GM21447 (cell line): Measurements from ENCODE around the gene ADH1C.
"Not testable (repeated sequence)": the region's sequence is repeated elsewhere in the genome, so short reads cannot be mapped to it uniquely, and the experiment has no call there.

Experiments used
- ATAC-seq: cut with Tn5 transposase; IDR thresholded peaks from one replicate; pipeline ENCODE4 v1.9.1; 2021; ENCODE audit not compliant: unreplicated experiment

ADH1C gene

DNA sequence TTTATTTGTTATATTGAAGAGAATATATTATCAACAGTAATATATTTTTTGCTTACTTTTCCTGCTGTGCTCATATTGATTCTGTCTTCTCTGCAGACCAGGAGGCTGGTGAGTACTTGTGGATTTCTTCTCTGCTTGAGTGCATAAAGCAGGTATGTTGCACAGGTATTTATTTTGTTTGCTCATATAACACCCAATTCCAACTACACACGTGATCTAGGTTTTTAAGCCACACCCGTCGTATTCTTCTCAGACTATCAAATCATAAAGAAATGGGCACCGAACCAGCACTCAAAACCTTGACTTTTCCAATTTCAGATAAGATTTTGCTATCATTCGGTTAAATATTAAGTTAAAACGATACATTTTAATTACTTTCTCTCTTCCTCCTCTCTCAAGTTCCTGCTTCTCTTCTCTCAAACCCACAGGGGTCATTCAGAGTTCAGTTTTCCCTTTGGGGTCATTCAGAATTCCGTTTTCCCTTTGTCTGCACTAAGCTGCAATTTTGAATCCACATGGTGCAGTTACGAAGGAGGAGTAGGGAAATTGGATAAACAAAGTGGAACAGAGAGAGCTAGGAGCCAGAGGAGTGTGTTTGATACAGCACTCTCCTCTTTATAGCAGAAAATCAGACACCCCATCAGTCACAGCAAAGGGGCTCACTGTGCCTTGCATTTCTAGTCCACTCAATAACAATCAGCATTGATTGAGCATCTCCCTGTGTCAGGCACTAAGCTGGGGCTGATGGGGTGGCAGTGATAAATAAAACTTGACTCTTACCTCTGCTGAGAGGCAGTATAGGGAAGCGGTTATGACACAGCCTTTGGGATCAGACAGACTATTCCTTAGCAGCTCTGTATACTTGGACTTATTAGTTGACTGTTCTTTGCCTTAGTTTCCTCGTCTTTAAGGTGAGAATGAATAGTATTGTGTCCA lies at the start of gene ADH1C:
TSS of gene ADH1C (minus strand) at position 145 of the 936 bp plus-strand sequence. CDS start at position 74, 71 bp downstream.
- no peak for ATAC-seq

DNA sequence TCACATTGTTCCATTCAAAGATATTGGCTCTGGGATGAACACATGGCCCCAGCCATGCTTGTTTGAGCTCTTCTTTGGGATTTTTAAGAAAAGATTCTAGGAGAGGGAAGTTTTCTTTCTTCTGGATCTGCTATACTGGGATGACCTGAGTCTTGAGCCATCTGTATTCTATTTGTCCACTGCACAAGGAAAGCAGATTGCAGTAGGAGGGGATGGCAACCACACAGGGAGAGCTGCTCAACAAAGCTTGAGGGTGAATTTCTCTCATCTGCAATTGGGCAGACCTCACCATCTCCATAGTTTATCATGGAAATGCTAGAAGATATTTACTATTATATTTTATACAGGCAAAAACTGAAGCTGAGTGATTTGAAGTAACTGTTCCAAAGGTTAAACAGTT lies 48.3 kb upstream of the ADH1C start:
- ATAC-seq, result no peak

DNA sequence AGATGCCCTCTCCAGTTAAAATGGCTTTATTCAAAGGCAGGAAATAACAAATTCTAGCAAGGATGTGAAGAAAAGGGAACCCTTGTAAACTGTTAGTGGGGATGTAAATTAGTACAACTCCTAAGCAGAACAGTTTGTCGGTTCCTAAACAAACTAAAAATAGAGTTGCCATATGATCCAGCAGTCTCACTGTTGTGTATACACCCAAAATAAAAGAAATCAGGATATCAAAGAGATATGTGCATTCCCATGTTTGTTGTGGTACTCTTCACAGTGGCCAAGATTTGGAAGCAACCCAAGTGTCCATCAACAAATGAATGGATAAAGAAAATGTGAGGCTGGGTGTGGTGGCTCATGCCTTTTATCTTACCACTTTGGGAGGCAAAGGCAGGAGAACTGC lies 46.5 kb upstream of the ADH1C start:
- ATAC-seq, result no peak

DNA sequence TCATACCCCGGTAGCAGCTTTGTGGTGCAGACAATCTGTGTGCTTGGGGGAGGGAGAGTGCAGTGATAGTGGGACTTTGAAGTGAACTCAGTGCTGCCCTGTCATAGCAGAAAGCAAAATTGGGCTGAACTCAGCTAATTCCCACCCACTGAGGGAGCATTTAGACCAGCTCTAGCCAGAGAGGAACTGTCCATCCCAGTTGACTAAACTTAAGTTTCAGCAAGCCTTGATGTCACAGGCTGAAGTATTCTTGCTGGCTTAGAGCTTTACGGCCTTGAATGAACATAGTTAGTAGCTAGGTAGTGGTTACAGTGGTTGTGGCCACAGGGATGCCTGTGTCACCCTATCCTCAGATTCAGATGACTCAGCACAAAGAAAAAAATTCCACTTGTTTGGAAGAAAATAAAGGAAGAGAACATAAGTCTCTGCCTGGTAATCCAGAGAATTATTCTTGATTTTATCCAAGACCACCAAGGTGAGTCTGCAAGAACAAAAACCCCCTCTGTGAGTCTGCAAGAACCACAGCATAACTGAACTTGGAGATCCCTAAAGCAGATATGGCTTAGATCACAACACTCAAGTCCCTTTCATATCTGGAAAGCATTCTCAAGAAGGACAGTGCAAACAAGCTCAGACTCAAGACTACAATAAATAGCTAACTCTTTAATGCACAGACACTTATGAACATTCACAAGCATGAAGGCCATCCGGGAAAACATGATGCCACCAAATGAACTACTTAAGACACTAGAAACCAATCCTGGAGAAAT lies 43.2 kb upstream of the ADH1C start:
- no peak for ATAC-seq

DNA sequence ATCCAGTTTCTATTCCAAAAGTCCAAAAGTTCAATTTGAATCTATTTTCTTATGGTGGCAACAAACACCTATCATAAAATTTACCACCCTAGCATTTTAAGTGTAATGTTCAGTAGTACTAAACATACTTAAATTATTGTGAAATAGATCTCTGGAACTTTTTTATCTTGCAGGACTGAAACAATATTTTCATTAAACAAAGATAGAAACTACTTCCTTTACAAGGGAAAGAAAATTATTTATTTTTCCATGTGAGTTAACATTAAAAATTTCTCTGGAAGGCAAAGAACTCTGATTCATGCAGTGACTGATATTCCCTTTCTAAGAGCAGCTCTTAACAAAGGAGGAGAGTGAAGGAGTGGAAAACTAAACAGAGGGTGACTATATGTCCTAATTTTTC lies 42.4 kb upstream of the ADH1C start:
- ATAC-seq, result no peak

DNA sequence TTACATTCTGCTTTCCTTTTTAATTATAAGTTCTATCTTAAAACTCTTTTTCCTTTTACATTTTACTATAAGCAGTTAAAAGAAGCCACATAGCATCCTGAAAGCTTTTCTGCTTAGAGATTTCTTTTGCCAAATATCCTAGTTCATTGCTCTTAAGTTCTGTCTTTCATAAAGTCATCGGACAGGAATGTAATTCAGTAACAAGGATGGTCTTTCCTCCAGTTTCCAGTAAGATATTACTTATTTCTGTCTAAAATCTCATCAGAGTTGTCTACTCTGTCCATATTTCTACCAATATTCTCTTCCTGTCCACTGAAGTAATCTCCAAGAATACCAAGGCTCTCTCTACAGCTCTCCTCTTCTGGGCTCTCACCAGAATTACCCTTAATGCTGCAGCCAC lies 37.5 kb upstream of the ADH1C start:
- no peak for ATAC-seq

DNA sequence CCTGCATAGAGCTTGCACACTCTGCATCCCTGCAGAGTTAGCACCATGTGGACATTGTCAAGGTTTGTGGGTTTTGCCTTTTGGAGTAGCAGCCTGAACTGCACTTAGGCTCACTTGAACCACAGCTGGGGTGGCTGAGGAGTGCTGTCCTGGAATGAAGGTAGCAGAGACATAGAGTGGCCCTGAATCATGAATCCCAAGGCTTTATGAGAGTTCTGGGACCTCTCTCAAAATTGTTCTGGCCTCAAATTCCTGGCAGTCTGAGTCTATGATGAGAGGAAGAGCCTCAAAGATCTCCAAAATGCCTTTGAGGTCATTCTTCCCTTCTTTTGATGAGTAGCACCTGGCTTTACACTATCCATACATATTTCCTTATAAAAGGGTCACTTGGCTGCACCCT lies 37.1 kb upstream of the ADH1C start:
- ATAC-seq, result no peak

DNA sequence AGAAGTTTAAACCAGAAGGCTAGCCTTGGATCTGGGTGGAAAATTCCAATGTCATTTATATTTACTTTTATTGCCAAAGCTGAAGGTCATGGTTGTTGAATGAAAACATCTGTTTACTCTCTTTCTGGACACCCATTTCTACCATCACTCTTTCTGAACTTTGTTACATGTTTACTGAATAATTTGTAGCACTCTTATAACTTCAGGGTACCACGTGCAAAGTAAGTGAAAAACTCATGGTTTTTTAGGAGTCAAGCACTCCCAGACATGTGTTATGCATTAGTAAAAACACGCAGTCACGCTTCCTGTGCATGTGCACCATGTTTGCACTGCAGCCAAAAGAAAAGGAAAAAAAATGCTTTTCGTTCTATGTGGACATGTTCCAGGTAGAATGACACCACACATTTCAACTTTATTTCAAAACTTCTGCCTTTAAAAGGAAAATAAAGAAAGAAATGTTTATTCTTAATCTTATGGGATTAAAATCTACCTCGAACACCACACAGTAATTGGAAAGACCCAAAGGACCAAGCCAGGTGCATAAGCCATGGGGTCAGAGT lies 31.4 kb upstream of the ADH1C start:
- no peak for ATAC-seq

DNA sequence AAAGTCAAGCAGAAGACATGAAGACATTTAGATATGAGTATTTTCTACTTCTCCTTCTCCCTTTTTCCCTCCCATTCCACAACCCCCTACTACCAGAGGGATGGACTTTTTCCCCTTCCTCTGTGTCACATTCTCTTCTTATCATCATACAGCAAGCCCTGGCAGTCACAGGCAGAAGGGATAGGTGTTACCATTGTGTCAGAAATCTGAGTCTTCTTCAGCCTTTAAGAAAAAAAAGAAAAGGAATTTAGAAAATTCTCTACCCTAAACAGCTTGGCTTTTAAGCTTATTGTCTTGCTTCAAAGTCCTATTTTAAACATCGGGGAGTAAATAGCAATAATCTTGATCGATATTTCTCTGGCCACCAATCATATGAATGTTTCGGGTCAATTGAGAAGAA lies 30.9 kb upstream of the ADH1C start:
- ATAC-seq, result no peak

DNA sequence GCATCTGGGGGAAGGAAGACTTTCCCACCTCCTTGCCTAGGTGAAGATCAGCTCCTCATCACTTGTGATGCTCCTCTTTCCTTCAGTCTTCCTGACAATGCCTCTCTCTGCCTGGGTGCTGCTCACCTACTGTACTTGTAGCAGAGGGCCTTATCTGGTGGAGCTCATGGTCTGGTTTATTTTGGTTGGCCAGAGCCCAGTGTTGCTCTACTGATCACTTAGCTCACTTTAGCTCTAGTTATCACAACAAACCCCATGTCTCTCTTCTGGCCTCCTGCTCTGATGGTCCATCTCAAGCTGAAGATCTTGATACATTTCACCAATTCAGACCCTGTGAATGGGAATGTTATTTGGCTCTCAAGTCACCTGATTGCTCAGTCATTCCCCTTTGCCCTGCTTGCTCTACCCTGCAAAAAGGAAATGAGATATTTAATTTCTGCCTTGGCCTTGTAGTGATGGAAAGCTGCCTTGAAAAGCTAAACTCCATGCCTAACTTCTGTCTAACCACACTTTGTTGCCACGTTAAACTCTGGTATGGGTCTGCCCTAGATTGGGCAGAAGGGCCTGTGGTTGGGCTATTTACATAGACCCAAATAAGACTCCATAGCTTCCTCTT lies 30.3 kb upstream of the ADH1C start:
- no peak for ATAC-seq

DNA sequence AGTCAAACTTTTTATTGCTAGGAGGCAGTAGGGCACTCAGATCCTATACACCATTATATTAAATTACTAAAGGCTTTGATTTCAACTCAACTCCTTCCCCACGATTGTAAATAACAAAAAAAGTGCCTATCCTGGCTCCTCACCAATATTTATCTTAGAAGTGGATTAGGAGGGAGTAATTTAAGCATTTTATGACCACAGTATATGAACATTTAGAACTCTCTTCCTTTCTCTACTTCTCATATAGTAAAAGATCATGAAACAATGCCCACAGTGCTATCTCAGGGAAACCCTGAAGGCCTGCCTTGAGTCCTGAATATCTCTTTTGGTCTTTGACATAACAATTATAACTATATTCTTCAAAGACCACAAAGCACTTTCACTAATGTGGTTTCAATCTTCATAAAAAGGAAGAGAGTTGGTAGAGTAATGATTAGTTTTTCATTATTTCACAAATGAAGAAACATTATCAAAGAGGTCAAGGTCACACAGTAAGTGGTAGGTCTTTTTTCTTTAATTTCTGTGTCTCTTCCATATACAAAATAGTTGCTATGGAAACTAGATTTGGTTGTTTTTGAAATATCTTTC lies 29.1 kb upstream of the ADH1C start:
- ATAC-seq, result no peak

DNA sequence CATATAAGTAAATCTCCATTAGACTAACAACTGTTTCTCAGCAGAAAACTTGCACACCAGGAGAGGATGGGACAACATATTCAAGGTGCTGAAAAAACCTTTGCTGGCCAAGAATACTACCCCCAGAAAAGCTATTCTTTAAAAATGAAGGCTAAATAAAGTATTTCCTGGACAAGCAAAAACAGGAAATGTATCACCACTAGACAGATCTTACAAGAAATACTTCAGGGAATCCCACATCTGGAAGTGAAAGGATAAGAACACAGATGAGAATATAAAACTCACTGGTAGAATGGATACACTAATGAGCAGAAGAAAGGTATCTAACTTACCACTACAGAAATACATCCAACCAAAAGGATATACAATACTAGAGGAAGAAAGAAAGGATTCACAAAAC lies 27.0 kb upstream of the ADH1C start:
- ATAC-seq, result no peak

DNA sequence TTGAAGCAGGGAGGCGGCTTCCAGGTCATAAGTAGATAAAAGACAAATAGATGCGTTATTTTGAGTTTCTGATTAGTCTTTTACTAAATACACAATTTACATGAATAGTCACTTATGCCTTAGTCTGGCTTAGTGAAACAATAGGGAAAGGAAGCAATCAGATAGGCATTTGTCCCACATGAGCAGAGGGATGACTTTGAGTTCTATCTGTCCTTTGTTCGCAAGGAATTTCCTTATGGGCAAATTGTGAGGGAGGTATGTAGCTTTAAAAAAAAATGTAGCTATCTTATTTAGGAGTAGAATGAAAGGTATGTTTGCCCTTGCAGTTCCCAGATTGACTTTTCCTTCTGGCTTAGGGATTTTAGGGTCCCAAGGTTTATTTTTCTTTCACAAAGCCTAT lies 26.3 kb upstream of the ADH1C start:
- no peak for ATAC-seq

DNA sequence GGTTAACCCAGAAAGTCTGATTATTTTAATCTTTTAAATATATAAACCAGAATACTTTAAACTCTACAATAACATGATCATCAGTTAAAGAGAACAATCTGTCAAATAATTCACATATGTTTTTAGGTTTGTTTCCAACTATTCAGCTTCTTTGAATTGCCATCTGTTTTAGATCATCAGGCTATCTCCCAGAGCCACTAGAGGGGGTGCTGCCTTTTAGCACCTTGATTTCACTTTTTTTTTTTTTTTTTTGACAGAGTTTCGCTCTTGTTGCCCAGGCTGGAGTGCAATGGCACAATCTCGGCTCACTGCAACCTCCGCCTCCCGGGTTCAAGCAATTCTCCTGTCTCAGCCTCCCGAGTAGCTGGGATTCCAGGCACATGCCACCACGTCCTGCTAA lies 24.8 kb upstream of the ADH1C start:
- ATAC-seq, result not testable (repeated sequence)

DNA sequence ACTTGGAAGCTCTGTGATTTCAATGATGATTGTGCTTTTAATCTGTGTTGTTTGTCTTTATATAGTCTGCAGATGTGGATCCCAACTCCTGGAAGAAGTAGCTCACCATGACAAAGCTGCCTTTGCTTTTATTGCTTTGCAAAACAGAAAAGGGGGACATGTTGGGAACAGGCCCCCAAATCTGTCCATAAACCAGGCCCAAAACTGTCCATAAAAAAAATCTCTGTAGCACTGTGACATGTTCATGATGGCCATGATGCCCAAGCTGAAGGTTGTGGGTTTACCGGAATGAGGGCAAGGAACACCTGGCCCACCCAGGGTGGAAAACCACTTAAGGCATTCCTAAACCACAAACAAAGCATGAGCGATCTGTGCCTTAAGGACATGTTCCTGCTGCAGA lies 19.9 kb upstream of the ADH1C start:
- ATAC-seq, result not testable (repeated sequence)

DNA sequence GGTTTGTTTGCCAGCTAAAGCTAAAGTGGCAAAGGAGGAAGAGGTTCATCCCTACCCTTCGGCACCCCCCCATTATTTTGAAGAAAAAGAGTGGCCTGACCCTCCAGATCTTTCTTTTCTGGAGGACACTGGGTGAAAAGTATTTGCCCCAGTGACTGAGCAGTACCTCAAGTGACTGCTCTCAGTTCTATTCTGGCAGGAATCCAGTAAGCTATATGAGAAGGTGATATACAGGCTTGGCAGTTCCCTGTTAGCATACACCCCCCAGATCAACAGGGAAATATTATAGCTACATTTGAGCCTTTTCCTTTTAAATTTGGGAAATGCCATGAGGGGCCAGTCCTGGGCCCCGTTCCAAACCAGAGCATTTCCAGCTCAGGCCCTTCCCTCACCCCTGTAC lies 15.3 kb upstream of the ADH1C start:
- ATAC-seq, result not testable (repeated sequence)

DNA sequence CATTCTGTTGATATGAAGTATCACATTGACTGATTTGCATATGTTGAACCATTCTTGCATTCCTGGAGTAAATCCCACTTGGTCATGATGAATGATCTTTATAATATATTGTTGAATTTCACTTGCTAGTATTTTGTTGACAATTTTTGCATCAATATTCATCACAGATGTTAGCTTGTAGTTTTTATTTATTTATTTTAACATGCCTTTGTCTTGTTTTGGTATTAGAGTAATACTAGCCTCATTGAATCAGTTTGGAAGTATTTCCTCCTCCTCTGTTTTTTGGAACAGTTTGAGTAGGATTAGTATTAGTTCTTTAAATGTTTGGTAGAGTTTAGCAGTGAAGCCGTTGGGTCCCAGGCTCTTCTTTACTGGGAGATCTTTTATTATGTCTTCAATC lies 13.9 kb upstream of the ADH1C start:
- ATAC-seq, result no peak

DNA sequence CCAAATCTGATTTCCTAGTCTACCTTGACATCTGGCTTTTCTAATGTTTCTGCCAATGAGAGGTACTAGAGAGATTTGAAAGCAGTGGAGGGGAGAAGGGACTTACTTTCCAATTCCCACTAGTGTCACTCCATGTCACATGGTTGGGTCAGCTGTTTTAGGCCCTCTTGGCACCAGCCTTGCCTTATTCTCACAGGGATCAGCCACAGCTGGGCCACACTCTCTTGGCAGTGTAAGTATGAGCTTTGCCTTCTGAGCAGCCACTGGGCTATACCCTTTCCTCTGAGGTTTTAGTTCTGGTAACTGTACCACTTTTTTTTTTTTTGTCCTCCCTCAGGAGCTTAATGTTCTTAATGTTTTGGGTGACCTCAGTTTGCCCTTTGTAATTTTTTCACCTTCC lies 10.2 kb upstream of the ADH1C start:
- no peak for ATAC-seq

DNA sequence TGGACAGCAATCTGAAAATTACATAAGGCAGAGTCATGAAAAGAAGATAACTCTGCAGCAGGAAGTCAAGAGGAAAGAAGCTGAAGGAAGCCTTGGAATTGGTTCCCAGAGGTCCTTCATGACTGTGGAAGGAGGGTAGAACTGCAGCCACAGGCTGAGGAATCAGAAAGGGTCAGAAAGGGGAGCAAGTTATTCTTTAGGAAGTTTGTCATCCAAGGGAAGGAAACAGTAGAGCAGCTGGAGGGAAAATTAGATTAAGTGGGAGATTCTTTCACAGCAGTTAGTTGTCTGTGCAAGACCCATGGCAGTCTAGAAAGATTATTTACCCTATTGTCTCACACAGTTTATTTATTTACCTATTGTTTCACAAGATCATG lies 9.3 kb upstream of the ADH1C start:
- ATAC-seq, result no peak

DNA sequence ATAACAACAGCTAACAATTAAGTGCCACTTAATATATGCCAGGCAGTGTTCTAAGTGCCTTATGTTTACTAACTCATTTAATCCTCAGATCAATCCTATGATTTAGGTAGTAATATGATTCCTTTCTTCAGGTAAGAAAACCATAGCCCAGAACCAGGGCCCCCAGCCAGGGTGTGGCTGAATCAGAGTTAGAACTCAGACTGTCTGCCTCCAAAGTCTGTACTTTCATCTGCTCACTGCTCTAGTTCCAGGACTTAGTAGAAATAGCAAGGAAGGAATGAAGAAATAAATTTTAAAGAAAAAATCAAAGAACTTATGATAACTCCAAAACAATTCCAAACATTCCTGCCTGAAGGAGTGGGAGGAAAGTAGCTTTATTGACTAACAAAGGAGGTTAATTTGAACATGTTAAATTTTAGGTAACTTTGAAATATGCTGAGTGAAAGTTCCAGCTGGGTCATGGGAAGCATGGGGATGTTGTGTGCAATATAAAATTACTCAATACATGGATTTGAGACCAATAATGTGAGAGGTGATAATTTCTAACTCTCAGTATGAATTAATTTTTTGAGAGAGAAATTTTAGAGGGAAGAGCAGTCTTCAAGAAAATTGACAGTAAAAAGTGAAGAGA lies 8.8 kb upstream of the ADH1C start:
- no peak for ATAC-seq
